ENCODE results near the gene ADGRA1.

DNA sequence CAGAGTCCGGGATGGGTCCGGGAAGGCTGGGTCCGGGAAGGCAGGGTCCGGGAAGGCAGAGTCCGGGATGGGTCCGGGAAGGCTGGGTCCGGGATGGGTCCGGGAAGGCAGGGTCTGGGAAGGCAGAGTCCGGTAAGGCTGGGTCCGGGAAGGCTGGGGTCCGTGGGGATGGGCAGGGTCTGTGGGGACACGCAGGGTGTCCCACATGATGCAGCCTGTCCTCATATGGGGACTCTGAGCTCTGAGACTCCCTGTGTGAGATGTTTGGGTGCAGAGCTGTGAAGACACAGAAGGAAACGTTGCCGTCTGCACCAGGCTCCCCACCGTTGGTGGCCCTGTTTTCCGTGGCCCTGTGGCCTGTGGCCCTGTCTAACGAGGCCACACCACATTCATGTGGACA, 45.7 kb upstream of the ADGRA1 start:
- TF ChIP-seq, protein P1, sequence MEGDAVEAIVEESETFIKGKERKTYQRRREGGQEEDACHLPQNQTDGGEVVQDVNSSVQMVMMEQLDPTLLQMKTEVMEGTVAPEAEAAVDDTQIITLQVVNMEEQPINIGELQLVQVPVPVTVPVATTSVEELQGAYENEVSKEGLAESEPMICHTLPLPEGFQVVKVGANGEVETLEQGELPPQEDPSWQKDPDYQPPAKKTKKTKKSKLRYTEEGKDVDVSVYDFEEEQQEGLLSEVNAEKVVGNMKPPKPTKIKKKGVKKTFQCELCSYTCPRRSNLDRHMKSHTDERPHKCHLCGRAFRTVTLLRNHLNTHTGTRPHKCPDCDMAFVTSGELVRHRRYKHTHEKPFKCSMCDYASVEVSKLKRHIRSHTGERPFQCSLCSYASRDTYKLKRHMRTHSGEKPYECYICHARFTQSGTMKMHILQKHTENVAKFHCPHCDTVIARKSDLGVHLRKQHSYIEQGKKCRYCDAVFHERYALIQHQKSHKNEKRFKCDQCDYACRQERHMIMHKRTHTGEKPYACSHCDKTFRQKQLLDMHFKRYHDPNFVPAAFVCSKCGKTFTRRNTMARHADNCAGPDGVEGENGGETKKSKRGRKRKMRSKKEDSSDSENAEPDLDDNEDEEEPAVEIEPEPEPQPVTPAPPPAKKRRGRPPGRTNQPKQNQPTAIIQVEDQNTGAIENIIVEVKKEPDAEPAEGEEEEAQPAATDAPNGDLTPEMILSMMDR (IDR thresholded peaks at IDR 0.05; ENCODE audit: borderline replicate concordance, extremely low read depth, low read length, poor library complexity, severe bottlenecking): no peak
- no peak for TF ChIP-seq EZH2 (IDR thresholded peaks at IDR 0.05; ENCODE audit: borderline replicate concordance, low read depth, low read length, severe bottlenecking)

All from DND-41 (cell line).